Stomach (tissue), 9 donors: ENCODE data around the gene RAB26. TPM values are rescaled to one million over a fixed set of nuclear protein-coding genes. Genes with fewer than 3 reads are reported as not detected.
A peak's percentile ranks its signal among the peaks of the same experiment; 100 is the strongest.

Experiments
- DNase-seq, 2 donors: peaks; one replicate each; pipeline versions ENCODE4 v3.0.0 to v3.0.0-alpha.2; 2013 to 2019
- H3K27ac ChIP-seq, 5 donors: fragments of 200-600 bp in 4 of 5; sonication (generic) in 4 of 5; one replicate each; pipeline ENCODE4 v1.5.1; 2013 to 2019; ENCODE audit warnings: mild to moderate bottlenecking in 1 of 5, moderate library complexity in 1 of 5
- H3K27me3 ChIP-seq, 3 donors: fragments of 200-600 bp; sonication (generic); one replicate each; pipeline ENCODE4 v1.5.1; 2017 to 2019; ENCODE audit warnings: mixed run types in 1 of 3
- H3K36me3 ChIP-seq, 4 donors: fragments of 200-600 bp; sonication (generic); 1 replicate in 3 of 4; 2 replicates in 1 of 4; pipeline ENCODE4 v1.5.1; 2016 to 2019
- H3K4me1 ChIP-seq, 4 donors: fragments of 200-600 bp; sonication (generic); one replicate each; pipeline ENCODE4 v1.5.1; 2016 to 2019
- H3K4me3 ChIP-seq, 4 donors: fragments of 200-600 bp; sonication (generic) in 3 of 4; one replicate each; pipeline ENCODE4 v1.5.1; 2016 to 2019; ENCODE audit warnings: mild to moderate bottlenecking in 1 of 4
- H3K9me3 ChIP-seq, 4 donors: fragments of 200-600 bp; sonication (generic); one replicate each; pipeline ENCODE4 v1.5.1; 2016 to 2019
- CTCF ChIP-seq, 7 experiments: fragments of 450-650 bp in 4 of 7; fragments of 200-600 bp in 3 of 7; sonication (generic) in 3 of 7; IDR thresholded peaks; one replicate each; pipeline ENCODE4 v1.5.1; 2016 to 2019; ENCODE audit warnings: antibody characterized with exemption in 7 of 7, control low read depth in 2 of 7, mild to moderate bottlenecking in 1 of 7
- EP300 ChIP-seq: sonication (generic); formaldehyde crosslinking; IDR thresholded peaks from one replicate; pipeline ENCODE4 v1.6.1; 2017; ENCODE audit warnings: antibody characterized with exemption
- POLR2A ChIP-seq, 4 donors: fragments of 450-650 bp; IDR thresholded peaks; one replicate each; pipeline ENCODE4 v1.6.1; 2016; ENCODE audit warnings: antibody characterized with exemption in 4 of 4, control low read depth in 2 of 4, mild to moderate bottlenecking in 1 of 4, moderate library complexity in 1 of 4
- POLR2AphosphoS5 ChIP-seq, 3 donors: sonication (generic); formaldehyde crosslinking; IDR thresholded peaks; one replicate each; pipeline ENCODE4 v1.6.1; 2016; ENCODE audit warnings: antibody characterized with exemption in 3 of 3
- WGBS, 5 donors: extraction: QIAGEN DNeasy Blood & Tissue Kit in 3 of 5; methylation state at CpG; one replicate each; pipeline versions ENCODE4 v1.1.5 to v1.1.7; 2013 to 2018; 5-methylcytosine and 5-hydroxymethylcytosine counted together
- intact Hi-C: fragments of 100-400 bp; cut with DNase I; formaldehyde crosslinking; loops from one replicate; pipeline ENCODE4 v1.15.1; 2023; ENCODE audit warnings: low total_unique reads
- polyA plus RNA-seq, 3 donors: library from polyadenylated mRNA; stranded (reverse); fragments of 200-250 nt; gene quantifications; one replicate each; pipeline ENCODE4 v1.2.3, GENCODE V29; 2013
- total RNA-seq, 5 donors: library from RNA; depleted of rRNA; stranded (reverse); fragments of >200 nt; gene quantifications; one replicate each; pipeline versions ENCODE4 v1.1.0 to v1.2.3, GENCODE V29; 2014 to 2016
- donor health status: healthy with polysubstance abuse.
- donor health status: Bipolar disorder and iron deficiency.
- donor health status: healthy.

The RAB26 gene
- total and polyA plus RNA-seq, 8 donors: 15.1 to 114 (median 27.2) TPM; not detected in 3

- no peaks in the 10 kb centered on the region for H3K9me3 ChIP-seq
- WGBS, 5 donors: 75 to 80% (median 76%) methylated on average over 16 to 25 of the region's 25 CpGs
- TF ChIP-seq EP300: no peak
- TF ChIP-seq POLR2AphosphoS5 (IDR thresholded peaks at IDR 0.05): no peak
- TF ChIP-seq CTCF (IDR thresholded peaks at IDR 0.05): no peak
- TF ChIP-seq POLR2A (IDR thresholded peaks at IDR 0.05): no peak
- H3K27me3 ChIP-seq: peaks cover 0 to 25% (median 19%) of the 10 kb centered on the region in 3 donors
- DNase-seq: no peak
- no peak overlapping the region for H3K4me3 ChIP-seq
- no peak overlapping the region for H3K27ac ChIP-seq
- H3K4me1 ChIP-seq: peaks cover 9 to 14% (median 10%) of the 10 kb centered on the region in 4 donors
- intact Hi-C loops: loop anchor here (10.0 kb wide), 1 partner anchor 304 kb away; no protein-coding TSS in a partner anchor
- H3K36me3 ChIP-seq: no peaks in the 10 kb centered on the region
These were observed 42.4 kb downstream of the RAB26 start for GRCh38 chr16:2190659-2191445.

GRCh38 chr16:2191446-2191706, 43.0 kb downstream of the RAB26 start:
- 68 to 88% (median 84%) methylated on average over 3 to 11 of the region's 11 CpGs; no CpG with 5 or more reads in 1 of the 5 donors for WGBS, 5 donors
- no peaks in the 10 kb centered on the region for H3K36me3 ChIP-seq
- H3K9me3 ChIP-seq: no peaks in the 10 kb centered on the region
- H3K4me1 ChIP-seq: peaks cover 13 to 18% (median 14%) of the 10 kb centered on the region in 4 donors
- H3K27ac ChIP-seq: no peak overlapping the region
- H3K4me3 ChIP-seq: no peak overlapping the region
- intact Hi-C loops: loop anchor here (10.0 kb wide), 1 partner anchor 303 kb away; no protein-coding TSS in a partner anchor
- no peak for TF ChIP-seq CTCF (IDR thresholded peaks at IDR 0.05)
- TF ChIP-seq EP300: no peak
- no peak for TF ChIP-seq POLR2AphosphoS5 (IDR thresholded peaks at IDR 0.05)
- no peak for TF ChIP-seq POLR2A (IDR thresholded peaks at IDR 0.05)
- H3K27me3 ChIP-seq: peaks cover 0 to 30% (median 23%) of the 10 kb centered on the region in 3 donors
- DNase-seq: no peak

GRCh38 chr16:2194166-2194834, 45.9 kb downstream of the RAB26 start:
- Histone ChIP-seq H3K4me1 (peaks cover 13 to 21% (median 19%) of the 10 kb centered on the region in 4 donors), H3K9me3 (no peaks in the 10 kb centered on the region), H3K27me3 (peaks cover 6 to 57% (median 37%) of the 10 kb centered on the region in 3 donors), H3K4me3 (no peak overlapping the region), H3K27ac (no peak overlapping the region), H3K36me3 (no peaks in the 10 kb centered on the region)
- TF ChIP-seq EP300 (no peak), POLR2AphosphoS5 (IDR thresholded peaks at IDR 0.05) (no peak), CTCF (IDR thresholded peaks at IDR 0.05) (no peak), POLR2A (IDR thresholded peaks at IDR 0.05) (no peak)
- DNase-seq: peak in 1 of 2 donors; percentile 57
- intact Hi-C loops: loop anchor here (10.0 kb wide), 1 partner anchor 301 kb away; no protein-coding TSS in a partner anchor
- WGBS, 5 donors: 54 to 67% (median 63%) methylated on average over 12 to 16 of the region's 16 CpGs

GRCh38 chr16:2194852-2195321, 46.5 kb downstream of the RAB26 start:
- peaks cover 13 to 21% (median 19%) of the 10 kb centered on the region in 4 donors for H3K4me1 ChIP-seq
- no peaks in the 10 kb centered on the region for H3K9me3 ChIP-seq
- peak; percentile 74 to 88 for DNase-seq
- H3K27ac ChIP-seq: no peak overlapping the region
- TF ChIP-seq EP300 (no peak), POLR2AphosphoS5 (IDR thresholded peaks at IDR 0.05) (peak in 1 of 3 donors; percentile 18), CTCF (IDR thresholded peaks at IDR 0.05) (peak in 4 of 7 experiments; percentile 27 to 64 (median 56)), POLR2A (IDR thresholded peaks at IDR 0.05) (no peak)
- H3K27me3 ChIP-seq: peaks cover 6 to 59% (median 37%) of the 10 kb centered on the region in 3 donors
- no peaks in the 10 kb centered on the region for H3K36me3 ChIP-seq
- 16 to 20% (median 18%) methylated on average over 9 to 10 of the region's 10 CpGs for WGBS, 5 donors
- intact Hi-C loops: loop anchor here (10.0 kb wide), 1 partner anchor 300 kb away; no protein-coding TSS in a partner anchor
- H3K4me3 ChIP-seq: no peak overlapping the region
